H1 (cell line): ENCODE data around the gene CRNKL1. TPM values are rescaled to one million over a fixed set of nuclear protein-coding genes. Genes with fewer than 3 reads are reported as not detected.

Experiments used
- ATF2 ChIP-seq: IDR thresholded peaks from 2 replicates; pipeline ENCODE4 v1.6.1; 2012; ENCODE audit warnings: low read length, inconsistent platforms
- CBX5 ChIP-seq: fragments of 300-800, 300-1000 bp; sonication (generic); IDR thresholded peaks from 2 replicates; pipeline ENCODE4 v1.7.1; 2016; ENCODE audit warnings: antibody characterized with exemption, low read length, low read depth
- CHD7 ChIP-seq: fragments of 300-600 bp; sonication (generic); IDR thresholded peaks from 2 replicates; pipeline ENCODE4 v1.7.1; 2012; ENCODE audit warnings: low read length, moderate library complexity, mild to moderate bottlenecking, inconsistent platforms; ENCODE audit not compliant: insufficient replicate concordance
- MAX ChIP-seq: IDR thresholded peaks from 2 replicates; pipeline ENCODE4 v1.6.1; 2012; ENCODE audit warnings: inconsistent platforms
- SAP30 ChIP-seq: fragments of 300-600 bp; sonication (generic); IDR thresholded peaks from 2 replicates; pipeline ENCODE4 v1.7.1; 2012; ENCODE audit warnings: low read length, moderate library complexity, mild to moderate bottlenecking, inconsistent platforms; ENCODE audit not compliant: insufficient read depth, insufficient replicate concordance
- SIN3A ChIP-seq, 2 experiments: IDR thresholded peaks in 1 of 2; conservative IDR thresholded peaks in 1 of 2; 2 replicates each; pipeline ENCODE4 v1.6.1; 2011 to 2012; ENCODE audit warnings: low read length in 2 of 2, improper control_type of control experiment in 1 of 2, low read depth in 1 of 2, mild to moderate bottlenecking in 1 of 2
- TCF12 ChIP-seq: IDR thresholded peaks from 2 replicates; pipeline ENCODE4 v1.6.1; 2011; ENCODE audit warnings: low read depth, mild to moderate bottlenecking, low read length
- polyA plus RNA-seq, 7 experiments: library from polyadenylated mRNA; depleted of rRNA in 3 of 7; stranded (reverse) in 5 of 7; unstranded in 2 of 7; fragments of >200 nt in 5 of 7; fragments of 200-250 nt in 2 of 7; gene quantifications; 1 replicate in 5 of 7; 2 replicates in 1 of 7; 4 replicates in 1 of 7; pipeline versions ENCODE4 v1.2.1 to v1.2.3, GENCODE V29; 2011 to 2013; ENCODE audit warnings: missing spikeins in 2 of 7, mixed read lengths in 2 of 7
- total RNA-seq: library from RNA; stranded (reverse); fragmentation: NEBNext Ultra II Directional; extraction: Animal tissue kit (Norgen Biotek cat#: 25700); gene quantifications from 2 replicates; pipeline ENCODE4 v1.2.1, GENCODE V29; 2021

Gene CRNKL1
- total and polyA plus RNA-seq, 2 of the 8 experiments (the other 6 are each of a cell fraction or from before 2014, with no cell fraction given), result 4.0 to 26.5 TPM

GRCh38 chr20:20079102-20079784, 27.0 kb upstream of the CRNKL1 start (continued):
- TF ChIP-seq SIN3A (conservative IDR thresholded peaks at IDR 0.05 in 1 of 2, IDR thresholded peaks at IDR 0.05 in 1 of 2; ENCODE audit: low read depth in 1 of 2, low read length in 2 of 2) (no peak), SAP30 (no peak), TCF12 (no peak), CBX5 (no peak), MAX (no peak), ATF2 (no peak), CHD7 (no peak)
